ENCODE results near the gene ITGB3. TPM values are rescaled to one million over a fixed set of nuclear protein-coding genes. Genes with fewer than 3 reads are reported as not detected.
A peak's percentile ranks its signal among the peaks of the same experiment; 100 is the strongest.

Gene ITGB3
- total RNA-seq, 5 donors from 2014 or later (not counting 1 experiment from before 2014, with no cell fraction given), result 0.22 to 3.8 (median 0.26) TPM

GRCh38 chr17:47257651-47258339, 4.2 kb downstream of the ITGB3 start:
- CTCF ChIA-PET, result no interaction called here
- WGBS (ENCODE audit: insufficient coverage), result 7% methylated on average over 3 of the region's 9 CpGs

GRCh38 chr17:47262586-47262985, 9.0 kb downstream of the ITGB3 start:
- no peaks in the 10 kb centered on the region for H3K9me3 Mint-ChIP-seq
- no peak overlapping the region for H3K27ac ChIP-seq (ENCODE audit: low read length)
- WGBS (ENCODE audit: insufficient coverage), result 80% methylated on average over 5 of the region's 7 CpGs
- H3K27me3 Mint-ChIP-seq, result peaks cover 21 to 38% of the 10 kb centered on the region in 2 donors
- POLR2A ChIA-PET, result no interaction called here
- DNase-seq (no peak), ATAC-seq (replicated peaks in 1 of 4) (no peak)
- H3K36me3 ChIP-seq (ENCODE audit: control insufficient read depth in 2 of 2, extremely low read depth in 1 of 2, insufficient read depth in 1 of 2, low read length in 1 of 2), result no peaks in the 10 kb centered on the region
- H3K4me1 ChIP-seq (ENCODE audit: control insufficient read depth in 1 of 2, extremely low read depth in 1 of 2, insufficient read depth in 2 of 2, low read length in 2 of 2), result no peaks in the 10 kb centered on the region
- H3K9me3 ChIP-seq, result no peaks in the 10 kb centered on the region
- H3K4me1 Mint-ChIP-seq, result no peaks in the 10 kb centered on the region
- no peak overlapping the region for H3K27ac Mint-ChIP-seq
- H3K36me3 Mint-ChIP-seq, result no peaks in the 10 kb centered on the region
- peaks cover 2 to 19% of the 10 kb centered on the region in 2 experiments for H3K27me3 ChIP-seq (replicated peaks in 1 of 2; ENCODE audit: control insufficient read depth in 2 of 2, extremely low read depth in 1 of 2, insufficient read depth in 2 of 2, low read length in 1 of 2)
- no peak overlapping the region for H3K4me3 ChIP-seq (ENCODE audit: control insufficient read depth in 1 of 2, extremely low read depth in 1 of 2, low read length in 1 of 2)
- CTCF ChIA-PET, result no interaction called here
- no peak overlapping the region for H3K4me3 Mint-ChIP-seq

More at GRCh38 chr17:47257651-47258339, 4.2 kb downstream of the ITGB3 start:
- Mint-ChIP-seq H3K4me3 (no peak overlapping the region), H3K27me3 (peaks cover 54 to 55% of the 10 kb centered on the region in 2 donors), H3K27ac (no peak overlapping the region), H3K4me1 (peaks cover 11 to 13% (median 12%) of the 10 kb centered on the region in 3 donors), H3K36me3 (no peaks in the 10 kb centered on the region), H3K9me3 (no peaks in the 10 kb centered on the region)
- H3K36me3 ChIP-seq (ENCODE audit: control insufficient read depth in 2 of 2, extremely low read depth in 1 of 2, insufficient read depth in 1 of 2, low read length in 1 of 2), result no peaks in the 10 kb centered on the region
- ATAC-seq (replicated peaks in 1 of 4) (no peak), DNase-seq (no peak)
- H3K27me3 ChIP-seq (replicated peaks in 1 of 2; ENCODE audit: control insufficient read depth in 2 of 2, extremely low read depth in 1 of 2, insufficient read depth in 2 of 2, low read length in 1 of 2), result peaks cover 12 to 49% of the 10 kb centered on the region in 2 experiments
- H3K4me3 ChIP-seq (ENCODE audit: control insufficient read depth in 1 of 2, extremely low read depth in 1 of 2, low read length in 1 of 2), result no peak overlapping the region
- H3K9me3 ChIP-seq, result no peaks in the 10 kb centered on the region
- POLR2A ChIA-PET, result no interaction called here
- H3K4me1 ChIP-seq (ENCODE audit: control insufficient read depth in 1 of 2, extremely low read depth in 1 of 2, insufficient read depth in 2 of 2, low read length in 2 of 2), result peaks cover 0 to 9% of the 10 kb centered on the region in 2 experiments
- no peak overlapping the region for H3K27ac ChIP-seq (ENCODE audit: low read length)

- DNase-seq (no peak), ATAC-seq (replicated peaks in 1 of 4) (no peak)
- Histone ChIP-seq H3K27ac (ENCODE audit: low read length) (no peak overlapping the region), H3K4me3 (ENCODE audit: control insufficient read depth in 1 of 2, extremely low read depth in 1 of 2, low read length in 1 of 2) (no peak overlapping the region), H3K36me3 (ENCODE audit: control insufficient read depth in 2 of 2, extremely low read depth in 1 of 2, insufficient read depth in 1 of 2, low read length in 1 of 2) (no peaks in the 10 kb centered on the region), H3K4me1 (ENCODE audit: control insufficient read depth in 1 of 2, extremely low read depth in 1 of 2, insufficient read depth in 2 of 2, low read length in 2 of 2) (no peaks in the 10 kb centered on the region), H3K9me3 (no peaks in the 10 kb centered on the region), H3K27me3 (replicated peaks in 1 of 2; ENCODE audit: control insufficient read depth in 2 of 2, extremely low read depth in 1 of 2, insufficient read depth in 2 of 2, low read length in 1 of 2) (peaks cover 2 to 10% of the 10 kb centered on the region in 2 experiments)
- no peak overlapping the region for H3K27ac Mint-ChIP-seq
- no peak overlapping the region for H3K4me3 Mint-ChIP-seq
- no peaks in the 10 kb centered on the region for H3K4me1 Mint-ChIP-seq
- H3K27me3 Mint-ChIP-seq, result peaks cover 9 to 28% of the 10 kb centered on the region in 2 donors
- WGBS (ENCODE audit: insufficient coverage), result no CpG with 5 or more reads among the region's 2 CpGs
- peaks cover 0 to under 1% (median 0%) of the 10 kb centered on the region in 3 donors for H3K9me3 Mint-ChIP-seq
- ChIA-PET POLR2A (no interaction called here), CTCF (no interaction called here)
- no peaks in the 10 kb centered on the region for H3K36me3 Mint-ChIP-seq
Observed at GRCh38 chr17:47264166-47264565, 10.5 kb downstream of the ITGB3 start.

- Mint-ChIP-seq H3K36me3 (no peaks in the 10 kb centered on the region), H3K4me3 (no peak overlapping the region), H3K27ac (no peak overlapping the region), H3K27me3 (peaks cover 5 to 28% of the 10 kb centered on the region in 2 donors), H3K9me3 (peaks cover 2 to 6% (median 5%) of the 10 kb centered on the region in 3 donors), H3K4me1 (no peaks in the 10 kb centered on the region)
- H3K27me3 ChIP-seq (replicated peaks in 1 of 2; ENCODE audit: control insufficient read depth in 2 of 2, extremely low read depth in 1 of 2, insufficient read depth in 2 of 2, low read length in 1 of 2), result peaks cover 2 to 10% of the 10 kb centered on the region in 2 experiments
- no peak overlapping the region for H3K4me3 ChIP-seq (ENCODE audit: control insufficient read depth in 1 of 2, extremely low read depth in 1 of 2, low read length in 1 of 2)
- ChIA-PET CTCF (no interaction called here), POLR2A (no interaction called here)
- DNase-seq (no peak), ATAC-seq (replicated peaks in 1 of 4) (no peak)
- H3K36me3 ChIP-seq (ENCODE audit: control insufficient read depth in 2 of 2, extremely low read depth in 1 of 2, insufficient read depth in 1 of 2, low read length in 1 of 2), result no peaks in the 10 kb centered on the region
- H3K27ac ChIP-seq (ENCODE audit: low read length), result no peak overlapping the region
- WGBS (ENCODE audit: insufficient coverage), result 78% methylated on average over 2 of the region's 2 CpGs
- no peaks in the 10 kb centered on the region for H3K9me3 ChIP-seq
- H3K4me1 ChIP-seq (ENCODE audit: control insufficient read depth in 1 of 2, extremely low read depth in 1 of 2, insufficient read depth in 2 of 2, low read length in 2 of 2), result no peaks in the 10 kb centered on the region
Observed at GRCh38 chr17:47265983-47266541, 12.4 kb downstream of the ITGB3 start.

GRCh38 chr17:47266782-47267181, 13.2 kb downstream of the ITGB3 start:
- ChIA-PET POLR2A (no interaction called here), CTCF (no interaction called here)
- no peak for DNase-seq

GRCh38 chr17:47267354-47267828, 13.8 kb downstream of the ITGB3 start:
- H3K27me3 Mint-ChIP-seq, result peaks cover 5 to 19% of the 10 kb centered on the region in 2 donors
- H3K9me3 Mint-ChIP-seq, result peaks cover 2 to 6% (median 5%) of the 10 kb centered on the region in 3 donors
- Histone ChIP-seq H3K4me3 (ENCODE audit: control insufficient read depth in 1 of 2, extremely low read depth in 1 of 2, low read length in 1 of 2) (no peak overlapping the region), H3K36me3 (ENCODE audit: control insufficient read depth in 2 of 2, extremely low read depth in 1 of 2, insufficient read depth in 1 of 2, low read length in 1 of 2) (no peaks in the 10 kb centered on the region), H3K4me1 (ENCODE audit: control insufficient read depth in 1 of 2, extremely low read depth in 1 of 2, insufficient read depth in 2 of 2, low read length in 2 of 2) (no peaks in the 10 kb centered on the region), H3K9me3 (no peaks in the 10 kb centered on the region), H3K27ac (ENCODE audit: low read length) (no peak overlapping the region), H3K27me3 (replicated peaks in 1 of 2; ENCODE audit: control insufficient read depth in 2 of 2, extremely low read depth in 1 of 2, insufficient read depth in 2 of 2, low read length in 1 of 2) (peaks cover 2 to 6% of the 10 kb centered on the region in 2 experiments)
- H3K36me3 Mint-ChIP-seq, result no peaks in the 10 kb centered on the region
- POLR2A ChIA-PET, result no interaction called here
- no peaks in the 10 kb centered on the region for H3K4me1 Mint-ChIP-seq
- no peak overlapping the region for H3K4me3 Mint-ChIP-seq
- ATAC-seq (replicated peaks in 1 of 4) (no peak), DNase-seq (no peak)
- WGBS (ENCODE audit: insufficient coverage), result 57% methylated on average over 1 of the region's 1 CpG
- H3K27ac Mint-ChIP-seq, result no peak overlapping the region
- CTCF ChIA-PET, result no interaction called here

More at GRCh38 chr17:47266782-47267181, 13.2 kb downstream of the ITGB3 start:
- no peak overlapping the region for H3K4me3 ChIP-seq (ENCODE audit: control insufficient read depth in 1 of 2, extremely low read depth in 1 of 2, low read length in 1 of 2)
- H3K27me3 Mint-ChIP-seq, result peaks cover 5 to 25% of the 10 kb centered on the region in 2 donors
- no peak overlapping the region for H3K27ac ChIP-seq (ENCODE audit: low read length)
- H3K4me1 ChIP-seq (ENCODE audit: control insufficient read depth in 1 of 2, extremely low read depth in 1 of 2, insufficient read depth in 2 of 2, low read length in 2 of 2), result no peaks in the 10 kb centered on the region
- no peaks in the 10 kb centered on the region for H3K36me3 Mint-ChIP-seq
- 80% methylated on average over 5 of the region's 6 CpGs for WGBS (ENCODE audit: insufficient coverage)
- H3K9me3 Mint-ChIP-seq, result peaks cover 2 to 6% (median 5%) of the 10 kb centered on the region in 3 donors
- no peaks in the 10 kb centered on the region for H3K9me3 ChIP-seq
- no peaks in the 10 kb centered on the region for H3K36me3 ChIP-seq (ENCODE audit: control insufficient read depth in 2 of 2, extremely low read depth in 1 of 2, insufficient read depth in 1 of 2, low read length in 1 of 2)
- peaks cover 2 to 10% of the 10 kb centered on the region in 2 experiments for H3K27me3 ChIP-seq (replicated peaks in 1 of 2; ENCODE audit: control insufficient read depth in 2 of 2, extremely low read depth in 1 of 2, insufficient read depth in 2 of 2, low read length in 1 of 2)
- peak overlapping the region in 1 of 2 donors; percentile 23 for H3K27ac Mint-ChIP-seq
- H3K4me1 Mint-ChIP-seq, result no peaks in the 10 kb centered on the region
- H3K4me3 Mint-ChIP-seq, result no peak overlapping the region
- ATAC-seq (replicated peaks in 1 of 4), result no peak
